Stimulated activated CD4-positive, alpha-beta T cell treated with anti-CD3 and anti-CD28 coated beads, Interleukin-15, amount 100 ng/mL, for 48 hours (primary cell): ENCODE results near the gene RBP3.

Experiments used
- DNase-seq, 2 donors: peaks; one replicate each; pipeline ENCODE4 v3.0.0-alpha.2; 2020; ENCODE audit warnings: low read depth in 2 of 2

The RBP3 gene

DNA sequence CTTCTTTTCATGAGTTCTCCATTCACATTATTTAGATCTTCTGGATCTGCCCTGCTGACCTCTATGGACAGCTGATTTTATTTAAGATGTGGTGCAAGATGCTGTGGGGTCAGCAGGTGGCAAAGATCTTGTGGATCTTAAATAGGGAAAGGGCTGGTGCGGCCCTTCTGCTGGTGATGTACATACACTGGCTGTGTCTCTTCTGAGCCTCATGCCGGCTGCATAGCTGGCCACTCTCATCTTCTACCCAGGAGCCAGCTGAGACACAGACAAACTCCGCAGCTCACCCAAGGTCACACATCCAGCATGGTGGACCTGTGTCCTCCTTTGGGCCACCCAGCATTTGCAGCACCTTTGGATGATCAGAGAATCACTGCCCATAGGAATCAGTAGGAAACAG, 9.7 kb downstream of the RBP3 start:
- no peak for DNase-seq

DNA sequence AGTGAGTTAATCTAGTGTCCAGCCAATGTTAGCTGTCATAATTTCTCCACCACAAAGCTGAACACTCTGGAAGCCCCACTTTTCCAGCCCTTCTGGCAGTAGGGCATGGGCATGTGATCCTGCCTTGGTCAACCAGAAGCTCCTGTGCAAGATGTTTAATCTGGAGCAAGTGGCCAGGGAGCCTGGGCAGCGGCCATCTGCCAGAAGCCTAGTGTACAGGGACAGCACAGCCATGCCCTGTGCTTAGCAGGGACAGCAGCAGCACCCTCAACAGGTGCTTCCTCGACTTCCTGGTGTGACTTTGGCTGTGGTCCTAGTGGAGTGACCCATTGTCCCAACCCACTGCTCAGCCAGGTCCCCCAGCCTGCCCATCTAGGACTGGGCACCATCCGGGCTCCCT, 10.3 kb downstream of the RBP3 start:
- DNase-seq: no peak

DNA sequence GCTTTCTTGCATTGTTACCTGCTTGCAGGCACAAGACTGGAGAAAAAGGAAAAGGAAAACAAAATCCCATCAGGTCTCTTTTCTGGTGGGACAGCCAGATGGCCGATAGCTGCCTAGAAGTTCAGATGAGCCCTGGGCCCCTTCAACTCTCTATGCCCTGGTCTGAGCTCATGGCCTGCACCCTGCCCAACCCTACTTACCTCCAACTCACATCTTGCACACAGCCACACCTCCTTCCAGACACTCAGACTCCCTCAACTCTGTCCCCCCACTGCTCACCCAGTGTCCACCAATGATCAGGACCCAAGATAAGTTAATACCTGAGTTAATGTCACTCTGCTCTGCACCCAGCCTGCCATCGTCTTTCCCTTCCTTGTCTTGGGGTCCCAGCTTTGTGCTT, 10.9 kb downstream of the RBP3 start:
- DNase-seq: no peak

DNA sequence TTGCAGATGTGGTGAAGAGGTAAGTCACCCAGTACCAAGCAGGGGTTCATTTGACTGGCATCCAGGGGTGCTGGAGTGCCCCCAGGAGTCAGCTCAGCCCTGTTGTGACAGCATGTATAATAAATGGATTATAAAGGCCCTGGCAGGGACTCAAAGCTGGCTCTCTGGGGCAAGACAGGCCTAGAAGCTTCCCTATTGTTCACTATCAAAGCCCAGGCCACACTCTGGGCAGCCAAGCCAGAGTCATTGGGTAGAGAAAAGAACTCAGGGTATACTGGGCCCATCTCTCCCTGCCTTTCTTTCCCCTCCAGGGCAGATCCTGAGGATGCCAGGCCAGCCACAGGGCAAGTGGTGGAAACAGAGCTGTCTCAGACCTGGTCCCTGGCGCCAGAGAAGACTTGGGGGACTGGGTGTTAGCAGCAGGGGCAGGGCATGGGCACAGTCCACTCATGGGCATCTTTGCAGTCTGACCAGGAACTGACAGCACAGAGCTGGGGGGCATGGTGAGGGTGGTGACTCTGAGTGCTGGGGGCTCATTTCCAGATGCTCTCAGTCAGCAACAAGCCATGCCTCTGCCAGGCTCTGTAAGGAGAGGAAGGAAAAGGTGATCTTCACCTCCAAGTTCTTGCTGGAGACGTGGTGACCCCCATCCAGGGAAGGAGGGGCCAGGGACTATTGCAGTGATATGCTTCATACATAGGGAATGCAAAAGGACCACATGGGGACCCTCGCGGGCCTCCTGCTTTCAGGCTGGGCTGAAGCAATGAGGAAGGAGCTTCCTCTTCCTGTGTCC, 11.7 kb downstream of the RBP3 start:
- no peak for DNase-seq

DNA sequence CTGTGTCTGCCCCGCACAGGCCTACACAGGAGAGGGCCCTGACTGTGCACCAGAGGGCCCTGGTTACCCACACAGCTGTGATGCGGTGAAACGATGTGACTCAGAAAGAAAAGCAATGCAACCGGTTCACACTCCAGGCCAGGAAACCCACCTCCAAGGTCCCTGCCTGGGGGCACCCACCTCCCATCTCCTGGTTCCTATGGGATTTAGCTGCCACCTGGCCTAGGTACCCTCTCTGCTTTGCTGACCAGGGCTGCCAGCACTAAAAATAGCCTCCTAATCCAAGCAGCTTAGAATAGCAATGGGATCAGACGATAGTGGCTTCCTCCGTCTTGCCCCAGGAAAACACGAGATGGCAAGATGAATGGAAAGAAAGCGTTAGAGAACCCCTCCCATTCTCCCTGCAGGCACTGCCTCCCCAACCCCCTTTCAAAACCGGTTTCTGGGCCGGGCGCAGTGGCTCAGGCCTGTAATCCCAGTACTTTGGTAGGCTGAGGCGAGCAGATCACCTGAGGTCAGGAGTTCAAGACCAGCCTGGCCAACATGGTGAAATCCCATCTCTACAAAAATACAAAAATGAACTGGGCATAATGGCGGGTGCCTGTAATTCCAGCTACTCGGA, 12.4 kb downstream of the RBP3 start:
- no peak for DNase-seq

DNA sequence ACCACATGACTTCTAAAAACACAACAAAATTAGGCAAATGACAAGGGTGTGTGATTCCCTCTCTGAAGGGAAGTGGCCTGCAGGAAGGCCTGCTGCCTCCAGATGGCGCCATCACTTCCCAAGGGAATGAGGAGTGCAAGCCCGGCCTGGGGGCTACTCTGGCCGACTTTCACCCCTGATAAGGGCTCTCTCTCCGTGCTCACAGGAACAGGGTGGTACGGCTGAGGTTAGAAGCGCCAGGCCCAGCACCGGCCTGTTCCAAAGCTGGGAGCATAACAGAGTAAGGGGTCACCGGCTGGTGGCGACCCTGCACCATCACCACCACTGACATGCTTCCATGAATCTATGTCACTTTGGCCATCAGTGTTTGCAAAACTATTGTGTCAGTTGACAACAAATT, 13.1 kb downstream of the RBP3 start:
- DNase-seq: peak; percentile 14 to 23

DNA sequence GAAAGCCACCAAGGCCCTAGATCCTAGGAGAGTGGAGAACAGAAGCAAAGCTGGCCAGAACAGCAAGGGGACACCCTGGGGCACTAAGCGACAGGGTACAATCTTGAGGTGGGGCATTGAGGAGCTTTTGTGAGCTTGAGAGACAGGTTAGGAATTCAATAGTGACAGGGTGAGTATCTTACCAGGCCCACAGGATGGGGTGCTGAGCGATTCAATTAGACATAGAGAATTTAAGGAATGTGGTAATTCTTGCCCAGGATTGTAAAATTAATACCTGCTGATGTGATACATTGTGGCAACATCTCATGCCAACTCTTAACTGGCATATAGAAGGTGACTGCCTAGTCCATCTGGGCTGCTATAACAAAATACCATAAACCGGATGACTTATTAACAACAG, 14.0 kb downstream of the RBP3 start:
- DNase-seq: no peak

DNA sequence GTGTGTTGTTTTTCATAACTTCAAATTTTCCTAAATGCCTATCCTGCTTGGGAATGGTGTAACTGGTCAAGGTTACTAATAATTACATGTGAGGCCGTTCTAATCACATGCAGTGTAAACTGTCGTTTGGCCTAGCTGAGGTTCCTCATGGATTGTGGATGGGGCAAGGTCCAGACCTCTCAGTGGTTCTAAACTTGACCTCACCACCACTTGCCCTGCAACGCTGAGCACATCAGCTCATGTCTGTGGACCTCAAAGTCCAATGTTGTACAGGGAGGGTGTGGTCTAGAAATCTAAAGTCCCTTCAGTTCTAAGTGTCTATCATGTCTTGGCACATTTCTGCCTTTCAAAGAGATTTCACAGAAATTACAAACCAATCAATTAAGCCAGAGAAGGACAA, 15.6 kb downstream of the RBP3 start:
- no peak for DNase-seq

DNA sequence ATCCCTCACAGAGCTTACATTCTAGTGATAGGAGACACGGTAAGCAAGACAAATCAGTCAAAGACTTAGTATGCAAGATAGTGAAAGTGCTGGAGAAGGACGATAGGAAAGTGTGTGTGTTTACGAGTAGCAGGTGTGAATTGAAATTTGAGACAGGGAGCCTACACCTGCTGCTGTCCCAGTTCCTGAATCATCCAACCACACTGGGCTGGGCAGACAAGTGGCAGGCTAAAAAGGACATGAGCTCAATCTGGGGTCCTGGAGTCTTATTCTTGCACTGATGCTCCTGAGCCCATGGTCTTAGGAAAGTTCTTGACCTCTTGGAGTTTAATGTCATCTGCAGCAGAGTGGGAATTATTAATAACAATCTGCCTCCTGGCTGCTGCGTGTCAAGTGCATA, 16.2 kb downstream of the RBP3 start:
- no peak for DNase-seq

DNA sequence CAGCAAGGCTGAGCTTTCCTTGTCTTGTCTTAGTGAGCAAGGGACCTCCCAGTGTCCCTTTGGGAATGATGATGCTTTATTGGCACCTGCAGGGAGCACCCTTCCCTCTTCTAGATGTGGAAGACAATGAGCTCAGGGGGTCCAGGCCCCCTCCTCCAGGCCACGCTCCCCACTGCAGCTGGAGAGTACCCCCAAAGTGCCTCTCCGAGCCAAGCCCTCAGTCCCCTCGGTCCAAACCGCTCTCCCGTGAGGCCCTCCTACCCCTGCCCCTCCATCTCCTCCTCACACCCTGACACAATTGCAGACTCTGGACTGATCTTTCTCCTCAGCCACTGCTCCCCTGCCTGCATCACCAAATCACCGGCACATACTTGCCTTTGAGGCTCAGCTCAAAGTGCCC, 16.7 kb downstream of the RBP3 start:
- DNase-seq: no peak

DNA sequence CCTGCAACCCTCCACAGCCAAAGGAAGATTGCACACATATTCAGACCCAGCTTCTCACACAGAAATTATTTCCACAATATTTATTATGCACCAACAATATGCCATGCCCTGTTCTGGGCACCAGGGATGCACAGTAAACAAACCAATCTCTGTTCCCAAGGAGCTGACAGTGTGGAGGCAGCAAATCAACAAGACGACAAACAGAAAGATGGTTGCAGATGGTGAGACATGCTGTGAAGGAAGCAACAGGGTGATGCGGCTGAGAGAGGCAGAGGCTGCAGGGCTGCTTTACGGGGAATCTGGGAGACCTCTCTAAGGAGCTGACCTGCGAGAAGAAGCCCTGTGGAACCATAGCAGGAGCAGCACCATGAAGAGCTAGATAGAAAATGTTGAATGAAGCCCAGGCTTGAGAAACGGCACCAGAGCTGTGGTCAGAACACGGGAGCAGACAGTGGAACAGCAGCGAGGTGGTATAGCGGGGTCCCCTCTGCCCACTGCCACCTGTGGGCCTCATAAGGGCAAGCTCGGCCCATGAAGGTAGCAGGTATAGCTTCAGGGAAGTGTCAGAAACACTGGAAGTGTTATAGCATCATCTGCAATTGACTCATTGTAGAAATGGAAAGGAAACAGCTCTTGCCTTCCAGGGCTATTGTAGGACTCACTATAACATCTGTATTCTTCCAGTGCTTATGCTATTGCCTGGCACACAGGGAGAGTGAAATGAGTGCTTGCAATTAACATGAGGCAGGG, 17.4 kb downstream of the RBP3 start:
- no peak for DNase-seq

DNA sequence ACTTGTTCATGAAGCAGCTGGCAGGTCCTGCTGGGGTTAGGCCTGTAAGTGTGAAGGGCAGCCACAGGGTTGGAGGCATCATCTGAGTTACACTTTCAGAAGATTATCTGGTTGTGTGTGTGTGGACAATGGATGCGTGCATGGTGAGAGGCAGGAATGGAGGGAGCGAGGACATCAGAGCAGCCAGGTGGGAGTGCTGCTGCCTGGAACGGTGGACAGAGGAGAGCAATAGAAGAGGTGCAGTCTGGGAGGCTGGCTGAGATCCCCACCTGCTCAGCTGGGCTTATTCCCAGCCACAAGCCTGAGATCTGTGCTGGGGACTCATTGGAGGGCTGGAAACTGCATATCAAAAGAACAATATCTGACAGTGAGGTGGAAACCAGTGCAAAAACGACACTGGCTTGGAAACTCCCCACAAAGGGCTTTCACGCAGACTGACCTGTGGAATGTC, 18.0 kb downstream of the RBP3 start:
- DNase-seq: no peak

DNA sequence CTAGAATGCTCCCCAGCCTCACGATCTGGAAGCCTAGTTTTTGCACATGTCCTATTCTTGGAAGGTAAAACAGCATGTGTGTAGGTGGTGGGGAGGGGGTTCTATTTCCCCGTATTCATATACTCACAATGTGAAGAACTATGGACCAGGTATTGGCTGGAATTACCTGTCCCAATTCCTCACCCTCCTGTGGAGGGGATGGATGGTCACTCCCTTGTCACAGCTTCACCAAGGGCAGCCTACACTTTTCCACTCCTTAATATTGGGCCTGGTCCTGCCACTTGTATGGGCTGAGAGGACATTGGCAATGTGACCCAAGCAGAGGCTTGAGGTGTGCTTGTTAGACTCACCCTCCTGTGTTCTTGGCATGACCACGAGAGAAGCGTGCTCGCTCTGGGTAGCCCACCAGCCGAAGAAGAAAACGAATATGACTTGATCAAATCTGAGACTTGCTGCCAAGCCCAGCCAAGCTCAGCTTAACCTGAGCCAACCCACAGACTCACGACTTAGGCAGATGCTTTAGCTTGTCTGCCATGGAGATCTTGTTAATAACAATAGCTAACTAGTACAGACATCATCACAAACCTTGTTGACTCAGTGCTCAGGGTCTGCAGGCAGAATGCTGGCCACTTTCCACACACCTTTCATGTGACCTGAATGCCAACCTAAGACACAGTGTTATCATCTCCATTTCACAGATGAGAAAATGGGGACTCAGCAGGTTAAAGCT, 18.7 kb downstream of the RBP3 start:
- no peak for DNase-seq

DNA sequence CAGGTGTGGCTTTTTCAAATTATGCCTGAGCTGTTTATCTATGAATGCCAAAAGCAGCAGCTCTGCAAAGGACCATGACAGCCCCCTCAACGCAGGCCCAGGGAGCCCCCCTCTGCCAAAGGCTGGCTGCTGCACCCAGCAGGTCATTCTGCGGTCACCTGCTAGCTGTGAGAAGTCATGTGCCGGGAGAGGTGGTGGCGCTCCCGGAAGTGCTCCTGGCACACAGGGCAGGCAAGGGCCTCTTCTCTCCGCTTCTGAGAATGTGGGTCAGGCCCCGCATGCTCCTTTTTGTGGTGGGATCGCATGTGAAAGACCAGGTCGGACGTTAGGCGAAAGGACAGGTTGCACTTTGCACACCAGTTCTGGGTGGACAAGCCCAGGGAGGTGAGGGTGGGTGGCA, 19.5 kb downstream of the RBP3 start:
- no peak for DNase-seq

DNA sequence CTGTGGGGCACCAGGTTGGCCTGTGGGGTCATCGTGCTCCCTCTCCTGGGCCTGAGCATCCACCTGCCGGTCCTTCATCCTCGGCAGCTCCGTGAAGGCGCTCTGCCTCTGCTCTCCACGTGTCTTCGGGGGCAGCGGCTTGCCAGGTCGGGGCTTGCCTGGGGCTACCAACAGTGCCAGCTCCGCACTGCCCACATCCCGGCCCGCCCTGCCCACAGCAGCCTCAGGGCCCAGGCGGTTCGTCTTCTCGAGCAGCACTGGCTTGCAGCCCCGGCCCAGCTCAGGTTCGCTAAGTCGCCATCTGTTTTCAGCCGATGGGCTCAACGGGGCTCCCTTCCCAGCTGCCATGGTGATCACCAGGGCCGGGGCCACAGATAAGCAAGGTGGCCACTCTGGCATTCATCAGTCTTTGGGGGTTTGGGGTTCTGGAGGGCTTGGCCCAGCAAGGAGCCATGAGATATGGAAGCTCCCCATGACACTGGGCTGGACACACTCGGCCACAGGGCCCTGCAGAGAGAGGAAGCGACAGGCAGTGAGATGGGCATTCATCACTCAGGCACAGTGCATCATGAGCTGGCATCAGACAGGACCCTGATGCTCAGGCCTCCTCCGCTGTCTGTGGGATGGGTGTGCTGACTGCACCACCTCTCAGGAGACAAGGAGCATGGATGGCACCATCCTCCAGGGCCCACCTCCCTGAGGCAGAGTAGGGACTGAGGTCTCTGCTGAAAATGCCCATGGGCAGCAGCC, 20.4 kb downstream of the RBP3 start:
- no peak for DNase-seq

DNA sequence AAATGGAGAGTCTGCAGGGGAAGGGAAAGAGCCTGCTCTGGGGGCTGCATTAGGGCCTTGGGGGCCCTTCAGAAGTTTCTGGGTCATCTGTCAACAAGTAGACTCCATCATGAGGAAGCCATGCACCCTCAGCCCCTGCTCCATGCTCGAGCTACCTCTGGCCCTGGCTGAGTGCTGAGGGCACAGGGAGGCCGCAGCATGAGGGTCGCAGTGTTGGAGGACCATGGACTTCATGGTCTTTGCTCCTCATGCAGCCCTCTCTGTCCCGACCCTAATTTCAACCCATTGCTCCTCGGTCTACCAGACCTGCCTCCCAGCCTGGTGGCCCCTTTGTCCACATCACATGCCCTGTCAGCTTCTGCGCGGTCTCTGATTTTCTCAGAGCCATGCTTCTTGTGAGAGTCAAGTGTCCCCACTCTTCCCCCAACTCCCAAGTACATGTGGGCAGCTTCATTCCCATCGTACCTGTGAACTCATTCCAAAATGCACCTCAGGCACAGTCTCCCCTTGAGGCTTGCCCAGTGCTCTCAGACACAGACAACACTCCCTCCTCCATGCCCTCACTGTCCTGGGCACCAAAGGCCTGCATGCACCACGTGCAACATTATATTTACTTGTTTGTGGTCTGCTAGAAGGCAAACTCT, 21.2 kb downstream of the RBP3 start:
- DNase-seq: no peak

DNA sequence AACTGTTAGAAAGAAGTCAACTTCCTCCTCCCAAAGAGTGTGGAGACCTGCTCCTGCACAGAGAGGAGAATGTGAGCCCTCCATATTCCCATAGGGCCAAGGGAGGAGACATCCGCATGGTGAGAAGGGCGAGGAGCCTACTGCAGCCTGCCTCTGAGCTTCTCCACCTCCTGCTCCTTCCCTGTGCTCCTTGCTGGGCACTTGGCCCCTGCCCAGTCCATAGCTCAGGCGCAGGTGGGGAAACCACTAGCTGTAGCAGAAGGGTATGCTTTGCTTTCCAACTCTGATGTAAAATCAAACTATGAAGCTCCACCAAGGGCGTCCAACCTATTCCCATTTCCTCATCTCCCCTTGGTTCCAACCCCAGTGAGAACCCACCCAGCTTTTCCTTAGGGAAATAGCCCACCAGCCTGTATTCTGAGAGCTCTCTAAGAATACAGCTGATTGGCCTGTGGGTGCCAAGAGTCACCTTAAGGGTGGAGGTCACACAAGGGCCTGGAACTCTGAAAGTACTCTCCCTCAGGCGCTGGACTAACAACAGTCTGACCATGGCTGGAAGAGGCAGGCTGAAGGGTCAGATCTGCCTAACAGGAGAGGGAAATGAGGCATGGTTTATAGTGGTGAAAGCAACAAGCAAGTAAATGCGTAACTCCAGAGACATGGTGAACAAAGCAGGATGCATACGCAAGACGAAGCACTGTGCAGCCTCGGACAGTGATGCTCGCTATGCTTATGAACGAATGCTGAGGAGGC, 22.0 kb downstream of the RBP3 start:
- no peak for DNase-seq

DNA sequence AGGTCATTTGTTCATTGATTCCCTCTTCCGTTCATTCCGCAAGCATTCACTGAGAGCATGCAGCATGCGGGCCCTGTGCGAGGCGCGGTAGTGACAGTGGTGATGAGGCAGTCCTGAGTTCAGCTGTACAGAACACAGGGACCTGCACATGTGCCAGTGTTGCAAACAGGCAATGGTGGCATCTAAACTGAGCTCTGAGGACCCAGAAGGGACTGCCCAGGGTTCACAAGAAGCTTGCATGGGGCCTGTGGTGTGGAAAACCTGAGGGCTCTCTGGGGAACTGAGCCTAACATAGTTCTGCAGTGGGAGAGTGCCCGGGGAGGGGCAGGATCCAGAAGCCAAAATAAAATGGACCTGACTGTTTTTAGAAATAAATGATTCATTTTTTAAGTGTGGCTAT, 22.7 kb downstream of the RBP3 start:
- DNase-seq: no peak

DNA sequence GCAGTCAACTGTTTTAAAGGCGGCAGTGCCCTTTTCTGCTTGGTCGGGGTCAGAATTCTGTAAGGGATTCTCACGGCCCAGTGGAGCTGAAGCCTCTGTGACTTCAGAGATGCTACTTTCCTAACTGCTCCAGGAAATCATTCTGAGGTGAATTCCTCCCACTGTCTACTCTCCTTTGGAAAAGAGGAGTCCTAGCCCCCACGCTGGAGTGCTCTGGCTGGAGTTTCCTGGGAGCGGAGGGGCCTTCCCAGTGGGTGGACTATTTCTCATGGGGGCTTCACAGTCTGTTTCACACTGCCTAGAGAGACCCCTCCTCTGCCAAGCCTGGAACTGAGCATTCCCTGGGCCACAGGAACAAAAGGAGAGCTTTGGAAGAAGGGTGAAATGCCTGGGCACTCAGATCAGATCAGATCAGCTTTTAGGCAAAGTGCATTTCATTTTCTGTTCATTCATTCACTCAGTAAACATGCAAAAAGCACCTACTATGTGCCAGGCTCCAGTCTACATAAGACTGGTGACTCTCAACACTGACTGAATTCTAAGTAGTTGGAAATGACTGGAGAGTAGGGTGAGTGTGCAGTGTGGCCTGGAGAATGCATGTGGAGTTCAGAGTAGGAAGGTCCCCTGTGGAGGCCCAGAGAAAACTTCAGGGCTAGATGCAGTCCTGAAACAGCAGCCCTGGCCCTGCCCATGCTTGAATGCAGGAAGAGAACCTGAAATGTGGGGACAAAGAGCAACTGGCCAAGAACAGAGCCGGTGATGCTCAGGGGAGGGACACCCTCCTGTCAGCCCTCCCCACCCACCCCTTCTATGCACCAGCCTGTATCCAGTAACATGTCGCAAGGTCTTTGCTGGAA, 23.7 kb downstream of the RBP3 start:
- DNase-seq: no peak
